ENCODE measurements around the gene CYP2F1.
"Not testable (repeated sequence)": the region's sequence is repeated elsewhere in the genome, so short reads cannot be mapped to it uniquely, and the experiment has no call there.

Gene CYP2F1

DNA sequence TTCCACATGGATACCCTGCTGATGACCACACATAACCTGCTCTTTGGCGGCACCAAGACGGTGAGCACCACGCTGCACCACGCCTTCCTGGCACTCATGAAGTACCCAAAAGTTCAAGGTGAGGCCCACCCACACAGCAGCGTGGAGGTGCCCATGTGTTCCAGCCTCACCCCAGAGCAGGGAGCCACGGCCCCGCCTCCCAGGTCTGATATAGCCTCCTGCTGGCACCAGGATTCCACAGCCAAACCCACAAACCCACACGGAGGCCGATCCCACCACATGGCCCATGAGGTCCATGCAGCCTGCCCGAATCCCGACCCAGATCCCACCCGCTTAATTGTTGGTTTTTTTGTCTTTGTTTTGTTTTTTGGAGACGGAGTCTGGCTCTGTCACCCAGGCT is 8.6 kb downstream of the CYP2F1 start:
- not testable (repeated sequence) for DNase-seq (ENCODE audit: low read depth, low spot score)

GRCh38 chr19:41123716-41124294 is 9.6 kb downstream of the CYP2F1 start:
- no peak overlapping the region for H3K4me3 ChIP-seq (ENCODE audit: low read length)
- DNase-seq (ENCODE audit: low read depth, low spot score): no peak

More for the DNA sequence above, 8.6 kb downstream of the CYP2F1 start:
- not testable (repeated sequence) for H3K4me3 ChIP-seq (ENCODE audit: low read length)

GRCh38 chr19:41126765-41127203 is 12.6 kb downstream of the CYP2F1 start:
- not testable (repeated sequence) for H3K4me3 ChIP-seq (ENCODE audit: low read length); DNase-seq (ENCODE audit: low read depth, low spot score)

GRCh38 chr19:41127362-41127761 is 13.1 kb downstream of the CYP2F1 start:
- not testable (repeated sequence) for H3K4me3 ChIP-seq (ENCODE audit: low read length); DNase-seq (ENCODE audit: low read depth, low spot score)

GRCh38 chr19:41127801-41128300 is 13.6 kb downstream of the CYP2F1 start:
- H3K4me3 ChIP-seq (ENCODE audit: low read length): peak overlapping the region; percentile 37
- peak; percentile 18 for DNase-seq (ENCODE audit: low read depth, low spot score)

DNA sequence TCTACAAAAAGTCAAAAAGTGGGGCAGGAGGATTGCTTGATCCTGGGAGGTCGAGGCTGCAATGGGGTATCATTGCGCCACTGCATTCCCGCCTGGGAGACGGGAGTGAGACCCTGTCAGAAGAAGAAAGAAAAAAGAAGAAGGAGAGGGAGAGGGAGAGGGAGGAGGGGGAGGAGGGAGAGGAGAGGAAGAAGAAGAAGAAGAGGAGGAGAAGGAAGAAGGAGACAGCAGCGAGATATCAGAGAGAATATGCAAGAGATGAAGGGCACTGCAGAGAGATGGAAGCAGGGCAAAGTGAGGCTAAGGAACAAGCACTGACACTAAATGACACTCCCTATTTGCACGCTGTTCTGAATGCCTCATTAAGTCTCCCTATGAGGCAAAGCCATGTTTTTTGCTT is 14.5 kb downstream of the CYP2F1 start:
- no peak overlapping the region for H3K4me3 ChIP-seq (ENCODE audit: low read length)
- DNase-seq (ENCODE audit: low read depth, low spot score): no peak

DNA sequence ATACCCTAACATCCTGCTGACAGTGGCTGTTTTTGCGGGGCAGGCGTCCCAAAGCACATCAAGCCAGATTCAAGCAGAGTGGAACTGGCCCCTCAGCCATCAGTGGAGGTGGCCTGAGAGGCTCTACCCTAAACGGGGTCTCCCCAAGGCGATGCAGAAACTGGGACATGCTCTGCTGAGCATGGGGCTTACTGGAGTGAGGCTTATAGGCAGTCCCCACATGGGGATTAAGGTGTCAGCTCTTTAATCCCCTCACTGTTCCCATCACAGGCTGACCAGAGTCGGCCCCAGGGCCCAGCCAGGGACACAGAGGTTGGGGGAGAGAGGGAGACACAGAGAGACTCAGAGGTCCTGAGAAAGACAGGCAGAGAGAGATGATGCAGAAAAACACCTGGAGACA is 17.0 kb downstream of the CYP2F1 start:
- DNase-seq (ENCODE audit: low read depth, low spot score): no peak
- H3K4me3 ChIP-seq (ENCODE audit: low read length): no peak overlapping the region

GRCh38 chr19:41133260-41133659 is 19.0 kb downstream of the CYP2F1 start:
- H3K4me3 ChIP-seq (ENCODE audit: low read length): no peak overlapping the region
- DNase-seq (ENCODE audit: low read depth, low spot score): no peak

- DNase-seq (ENCODE audit: low read depth, low spot score): no peak
- no peak overlapping the region for H3K4me3 ChIP-seq (ENCODE audit: low read length)
Observed at GRCh38 chr19:41134616-41135015, 20.4 kb downstream of the CYP2F1 start.

DNA sequence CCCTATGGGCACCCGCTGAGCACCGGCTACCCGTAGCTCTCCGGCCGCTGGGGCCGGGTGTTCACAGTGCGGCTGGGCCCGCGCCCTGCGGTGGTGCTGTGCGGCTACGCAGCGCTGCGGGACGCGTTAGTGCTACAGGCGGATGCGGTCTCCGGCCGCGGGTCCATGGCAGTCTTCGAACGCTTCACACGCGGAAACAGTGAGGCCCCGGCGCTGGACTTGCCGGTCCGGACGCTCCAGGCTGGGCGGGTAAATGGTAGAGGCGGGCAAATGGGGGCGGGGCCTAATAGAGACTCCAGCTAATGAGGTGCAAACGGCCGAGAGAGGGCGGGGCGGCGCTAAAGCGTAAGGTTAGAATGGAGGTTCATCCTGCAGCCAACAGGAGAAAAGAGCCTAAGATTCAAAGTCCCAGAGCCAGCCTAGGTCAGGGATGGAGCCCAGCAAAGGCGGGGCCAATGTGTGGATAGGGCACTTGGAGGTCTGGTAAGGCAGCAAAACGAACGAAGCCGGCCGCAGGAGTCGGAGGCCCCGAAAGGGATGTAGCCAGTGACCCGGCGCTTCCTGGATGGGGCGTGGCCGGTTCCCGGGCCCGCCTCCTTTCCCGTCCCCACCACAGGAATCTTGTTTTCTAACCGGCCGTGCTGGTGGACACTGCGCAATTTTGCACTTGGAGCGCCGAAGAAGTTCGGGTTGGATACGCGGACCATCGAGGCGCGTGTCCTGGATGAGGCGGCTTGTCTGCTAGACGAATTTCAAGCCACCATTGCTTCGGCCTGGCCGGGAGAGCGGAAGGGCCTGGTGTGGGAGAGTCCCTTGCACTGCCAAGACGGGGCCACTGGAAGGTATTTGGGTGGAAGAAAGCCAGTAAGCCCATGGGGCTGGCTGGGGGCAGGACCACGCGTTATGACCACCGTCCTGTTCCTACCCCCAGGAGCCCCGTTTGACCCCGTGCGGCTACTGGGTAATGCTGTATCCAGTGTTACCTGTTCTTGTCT is 21.5 kb downstream of the CYP2F1 start:
- DNase-seq (ENCODE audit: low read depth, low spot score); H3K4me3 ChIP-seq (ENCODE audit: low read length): not testable (repeated sequence)

DNA sequence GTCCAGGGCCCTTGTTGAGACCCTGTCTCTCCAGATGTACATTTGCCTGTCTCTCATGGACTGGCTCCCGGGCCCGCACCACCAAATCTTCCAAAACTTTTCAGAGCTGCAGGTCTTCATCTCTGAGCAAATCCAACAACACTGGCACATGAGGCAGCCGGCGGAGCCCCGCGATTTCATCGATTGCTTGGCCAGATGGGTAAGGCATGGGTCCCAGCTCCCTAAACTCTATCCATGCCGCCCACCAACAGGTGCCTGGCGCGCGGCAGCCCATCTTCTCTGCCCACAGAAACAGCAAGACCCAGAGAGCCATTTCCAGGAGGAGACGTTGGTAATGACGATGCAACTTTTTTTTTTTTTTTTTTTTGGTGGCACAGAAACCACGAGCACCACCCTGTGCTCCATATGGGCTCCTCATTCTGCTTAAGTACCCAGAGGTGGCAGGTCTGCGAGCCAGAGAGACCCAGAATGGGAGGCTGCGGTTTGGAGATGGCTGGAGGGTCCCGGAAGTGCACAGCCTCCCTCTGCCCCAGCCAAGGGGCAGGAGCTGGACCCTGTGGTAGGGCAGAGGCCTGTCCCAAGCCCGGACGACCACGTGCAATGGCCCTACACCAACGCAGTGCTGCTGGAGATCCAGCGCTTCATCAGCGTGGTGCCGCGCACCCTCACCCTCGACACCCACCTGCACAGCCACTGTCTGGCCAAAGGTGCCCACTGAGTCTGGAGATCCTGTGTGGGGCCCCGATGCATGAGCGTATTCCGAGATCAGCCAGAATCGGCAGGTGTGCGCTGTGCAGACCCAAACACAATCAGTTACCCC is 22.6 kb downstream of the CYP2F1 start:
- DNase-seq (ENCODE audit: low read depth, low spot score): no peak
- H3K4me3 ChIP-seq (ENCODE audit: low read length): no peak overlapping the region

DNA sequence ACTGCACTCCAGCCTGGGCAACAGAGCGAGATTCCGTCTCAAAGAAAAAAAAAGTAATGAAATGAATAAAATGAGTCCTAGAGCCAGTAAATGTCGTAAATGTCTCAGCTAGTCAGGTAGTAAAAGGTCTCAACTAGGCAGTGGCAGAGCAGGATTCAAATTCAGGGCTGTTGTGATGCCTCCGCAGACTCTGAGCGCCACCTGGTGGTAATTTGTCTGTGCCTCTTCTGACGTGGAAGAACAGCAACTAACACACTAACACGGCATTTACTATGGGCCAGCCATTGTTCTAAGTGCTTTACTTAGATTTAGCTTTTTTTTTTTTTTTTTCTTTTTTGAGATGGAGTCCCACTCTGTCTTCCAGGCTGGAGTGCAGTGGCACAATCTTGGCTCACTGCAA is 30.2 kb downstream of the CYP2F1 start:
- DNase-seq (ENCODE audit: low read depth, low spot score): peak; percentile 78
- no peak overlapping the region for H3K4me3 ChIP-seq (ENCODE audit: low read length)

GRCh38 chr19:41149831-41150230 is 35.6 kb downstream of the CYP2F1 start:
- no peak overlapping the region for H3K4me3 ChIP-seq (ENCODE audit: low read length)
- DNase-seq (ENCODE audit: low read depth, low spot score): no peak

DNA sequence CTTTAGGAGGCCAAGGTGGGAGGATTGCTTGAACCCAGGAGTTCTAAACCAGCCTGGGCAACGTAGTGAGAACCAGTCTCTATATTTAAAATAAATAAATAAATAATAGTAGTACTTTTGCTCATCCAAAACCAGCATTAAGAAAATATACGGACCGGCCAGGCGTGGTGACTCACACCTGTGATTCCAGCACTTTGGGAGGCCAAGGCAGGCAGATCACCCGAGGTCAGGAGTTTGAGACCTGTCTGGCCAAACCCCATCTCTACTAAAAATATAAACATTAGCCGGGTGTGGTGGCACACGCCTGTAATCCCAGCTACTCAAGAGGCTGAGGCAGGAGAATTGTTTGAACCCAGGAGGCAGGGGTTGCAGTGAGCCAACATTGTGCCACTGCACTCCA is 36.8 kb downstream of the CYP2F1 start:
- H3K4me3 ChIP-seq (ENCODE audit: low read length): not testable (repeated sequence)

DNA sequence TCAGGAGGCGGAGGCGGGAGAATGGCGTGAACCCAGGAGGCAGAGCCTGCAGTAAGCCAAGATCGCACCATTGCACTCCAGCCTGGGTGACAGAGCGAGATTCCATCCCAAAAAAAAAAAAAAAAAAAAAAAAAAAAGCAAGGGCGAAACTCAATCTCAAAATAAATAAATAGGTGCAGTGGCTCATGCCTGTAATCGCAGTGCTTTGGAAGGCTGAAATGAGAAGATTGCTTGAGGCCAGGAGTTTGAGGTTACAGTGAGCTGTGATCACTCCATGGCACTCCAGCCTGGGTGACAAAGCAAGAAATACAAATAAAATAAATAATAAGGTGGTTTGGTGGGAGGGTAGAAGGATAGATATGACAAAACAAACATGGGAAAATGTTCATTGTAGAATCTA is 39.8 kb downstream of the CYP2F1 start:
- H3K4me3 ChIP-seq (ENCODE audit: low read length): no peak overlapping the region

More for the DNA sequence above, 36.8 kb downstream of the CYP2F1 start:
- not testable (repeated sequence) for DNase-seq (ENCODE audit: low read depth, low spot score)

GRCh38 chr19:41156207-41156606 is 42.0 kb downstream of the CYP2F1 start:
- H3K4me3 ChIP-seq (ENCODE audit: low read length): no peak overlapping the region
- DNase-seq (ENCODE audit: low read depth, low spot score): no peak

More for the DNA sequence above, 39.8 kb downstream of the CYP2F1 start:
- DNase-seq (ENCODE audit: low read depth, low spot score): no peak

DNA sequence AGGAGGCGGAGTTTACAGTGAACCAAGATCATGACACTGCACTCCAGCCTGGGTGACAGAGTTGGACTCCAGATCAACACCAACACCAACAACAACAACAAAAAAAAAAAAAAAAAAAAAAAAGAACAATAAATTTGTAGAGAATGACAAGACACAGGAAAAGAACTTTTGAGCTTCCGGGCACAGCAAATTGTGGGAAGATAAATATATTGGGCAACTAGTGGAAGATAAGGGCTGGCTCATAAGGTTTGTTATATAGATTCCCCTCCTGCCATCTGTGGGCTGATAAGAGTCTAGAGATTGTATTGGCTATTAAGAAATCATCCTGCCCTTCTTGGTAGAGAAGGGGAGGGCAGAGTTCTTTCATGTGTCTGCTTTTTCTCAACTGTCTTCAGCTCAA is 45.6 kb downstream of the CYP2F1 start:
- H3K4me3 ChIP-seq (ENCODE audit: low read length): no peak overlapping the region
- no peak for DNase-seq (ENCODE audit: low read depth, low spot score)

GRCh38 chr19:41161903-41162302 is 47.7 kb downstream of the CYP2F1 start:
- no peak for DNase-seq (ENCODE audit: low read depth, low spot score)

More at GRCh38 chr19:41161903-41162302, 47.7 kb downstream of the CYP2F1 start:
- H3K4me3 ChIP-seq (ENCODE audit: low read length): no peak overlapping the region
